Measurements from ENCODE around the gene ANKLE1. TPM values are rescaled to one million over a fixed set of nuclear protein-coding genes. Genes with fewer than 3 reads are reported as not detected.
A peak's percentile ranks its signal among the peaks of the same experiment; 100 is the strongest.

Gene ANKLE1
- total and polyA plus RNA-seq, 10 of the 15 experiments (the other 5 are each of a cell fraction or from before 2014, with no cell fraction given) = 2.2 to 17.9 (median 10.9) TPM

- TF ChIP-seq, protein P1, sequence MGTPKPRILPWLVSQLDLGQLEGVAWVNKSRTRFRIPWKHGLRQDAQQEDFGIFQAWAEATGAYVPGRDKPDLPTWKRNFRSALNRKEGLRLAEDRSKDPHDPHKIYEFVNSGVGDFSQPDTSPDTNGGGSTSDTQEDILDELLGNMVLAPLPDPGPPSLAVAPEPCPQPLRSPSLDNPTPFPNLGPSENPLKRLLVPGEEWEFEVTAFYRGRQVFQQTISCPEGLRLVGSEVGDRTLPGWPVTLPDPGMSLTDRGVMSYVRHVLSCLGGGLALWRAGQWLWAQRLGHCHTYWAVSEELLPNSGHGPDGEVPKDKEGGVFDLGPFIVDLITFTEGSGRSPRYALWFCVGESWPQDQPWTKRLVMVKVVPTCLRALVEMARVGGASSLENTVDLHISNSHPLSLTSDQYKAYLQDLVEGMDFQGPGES (IDR thresholded peaks at IDR 0.05) = peak; percentile 94
- TF ChIP-seq, protein P2, sequence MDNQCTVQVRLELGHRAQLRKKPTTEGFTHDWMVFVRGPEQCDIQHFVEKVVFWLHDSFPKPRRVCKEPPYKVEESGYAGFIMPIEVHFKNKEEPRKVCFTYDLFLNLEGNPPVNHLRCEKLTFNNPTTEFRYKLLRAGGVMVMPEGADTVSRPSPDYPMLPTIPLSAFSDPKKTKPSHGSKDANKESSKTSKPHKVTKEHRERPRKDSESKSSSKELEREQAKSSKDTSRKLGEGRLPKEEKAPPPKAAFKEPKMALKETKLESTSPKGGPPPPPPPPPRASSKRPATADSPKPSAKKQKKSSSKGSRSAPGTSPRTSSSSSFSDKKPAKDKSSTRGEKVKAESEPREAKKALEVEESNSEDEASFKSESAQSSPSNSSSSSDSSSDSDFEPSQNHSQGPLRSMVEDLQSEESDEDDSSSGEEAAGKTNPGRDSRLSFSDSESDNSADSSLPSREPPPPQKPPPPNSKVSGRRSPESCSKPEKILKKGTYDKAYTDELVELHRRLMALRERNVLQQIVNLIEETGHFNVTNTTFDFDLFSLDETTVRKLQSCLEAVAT (IDR thresholded peaks at IDR 0.05) = 0 out of 2 replicates have a peak, but pooled peaks have one; percentile 14
- TF ChIP-seq MEF2A (IDR thresholded peaks at IDR 0.05; ENCODE audit: insufficient read depth, low read depth, low read length) = no peak
- peak; percentile 89 for TF ChIP-seq HDGF (IDR thresholded peaks at IDR 0.05)
- TF ChIP-seq FOXM1 (IDR thresholded peaks at IDR 0.05; ENCODE audit: low read depth, low read length) = peak; percentile 92
- TF ChIP-seq POLR2AphosphoS5 (IDR thresholded peaks at IDR 0.05; ENCODE audit: low read length) = peak; percentile 79
- TF ChIP-seq MTA3 (IDR thresholded peaks at IDR 0.05; ENCODE audit: borderline replicate concordance, low read length) = no peak
- peak; percentile 99 for TF ChIP-seq YY1 (IDR thresholded peaks at IDR 0.05; ENCODE audit: low read depth, low read length)
- no peak for TF ChIP-seq SUZ12 (IDR thresholded peaks at IDR 0.05; ENCODE audit: unreplicated experiment)
- 0 out of 2 replicates have a peak, but pooled peaks have one; percentile 65 for TF ChIP-seq HDAC2 (IDR thresholded peaks at IDR 0.05)
- no peak for TF ChIP-seq SMARCA5 (IDR thresholded peaks at IDR 0.05)
- TF ChIP-seq EZH2 (IDR thresholded peaks at IDR 0.05; ENCODE audit: borderline replicate concordance, control insufficient read depth, low read depth, low read length) = peak; percentile 100
Observed at GRCh38 chr19:17266975-17267788, 14.5 kb upstream of the ANKLE1 start, which contains the start of gene BABAM1 (continued).

All from GM12878 (cell line).